ENCODE measurements around the gene ANKRD63. TPM values are rescaled to one million over a fixed set of nuclear protein-coding genes. Genes with fewer than 3 reads are reported as not detected.
A peak's percentile ranks its signal among the peaks of the same experiment; 100 is the strongest.

The ANKRD63 gene
- total RNA-seq, 1 donor from 2014 or later: not detected

- H3K9ac ChIP-seq (ENCODE audit: low read depth in 1 of 3, low read length in 3 of 3): peak overlapping the region; percentile 60 to 82 (median 65)
- peaks cover 0 to 11% (median 7%) of the 10 kb centered on the region in 3 donors for H3K27me3 ChIP-seq (ENCODE audit: control insufficient read depth in 3 of 3, insufficient read depth in 3 of 3, low read length in 3 of 3)
Observed at GRCh38 chr15:40253167-40253790, 29.6 kb downstream of the ANKRD63 start.

GRCh38 chr15:40252438-40253166 lies 30.3 kb downstream of the ANKRD63 start:
- peak overlapping the region; percentile 71 to 80 (median 75) for H3K4me3 ChIP-seq (ENCODE audit: low read length in 3 of 3)
- no peak overlapping the region for H3K27ac ChIP-seq (ENCODE audit: low read depth, low read length)
- H3K36me3 ChIP-seq (ENCODE audit: control insufficient read depth in 3 of 3, insufficient read depth in 3 of 3, low read length in 3 of 3): peaks cover 0 to 2% (median 0%) of the 10 kb centered on the region in 3 donors
- peaks cover 18 to 36% (median 24%) of the 10 kb centered on the region in 3 donors for H3K4me1 ChIP-seq (ENCODE audit: control insufficient read depth in 3 of 3, insufficient read depth in 3 of 3, low read length in 3 of 3)
- H3K27me3 ChIP-seq (ENCODE audit: control insufficient read depth in 3 of 3, insufficient read depth in 3 of 3, low read length in 3 of 3): peaks cover 0 to 11% (median 7%) of the 10 kb centered on the region in 3 donors
- peak overlapping the region; percentile 60 to 82 (median 65) for H3K9ac ChIP-seq (ENCODE audit: low read depth in 1 of 3, low read length in 3 of 3)
- H3K9me3 ChIP-seq (ENCODE audit: control insufficient read depth in 3 of 3, low read length in 3 of 3): no peaks in the 10 kb centered on the region

More at GRCh38 chr15:40253167-40253790, 29.6 kb downstream of the ANKRD63 start:
- Histone ChIP-seq H3K9me3 (ENCODE audit: control insufficient read depth in 3 of 3, low read length in 3 of 3) (no peaks in the 10 kb centered on the region), H3K4me1 (ENCODE audit: control insufficient read depth in 3 of 3, insufficient read depth in 3 of 3, low read length in 3 of 3) (peaks cover 18 to 36% (median 24%) of the 10 kb centered on the region in 3 donors), H3K36me3 (ENCODE audit: control insufficient read depth in 3 of 3, insufficient read depth in 3 of 3, low read length in 3 of 3) (peaks cover 0 to 2% (median 0%) of the 10 kb centered on the region in 3 donors), H3K27ac (ENCODE audit: low read depth, low read length) (no peak overlapping the region), H3K4me3 (ENCODE audit: low read length in 3 of 3) (peak overlapping the region; percentile 71 to 80 (median 75))

GRCh38 chr15:40252141-40252437 lies 30.8 kb downstream of the ANKRD63 start:
- no peak overlapping the region for H3K27ac ChIP-seq (ENCODE audit: low read depth, low read length)
- peak overlapping the region in 1 of 3 donors; percentile 82 for H3K9ac ChIP-seq (ENCODE audit: low read depth in 1 of 3, low read length in 3 of 3)
- peaks cover 18 to 36% (median 24%) of the 10 kb centered on the region in 3 donors for H3K4me1 ChIP-seq (ENCODE audit: control insufficient read depth in 3 of 3, insufficient read depth in 3 of 3, low read length in 3 of 3)
- H3K36me3 ChIP-seq (ENCODE audit: control insufficient read depth in 3 of 3, insufficient read depth in 3 of 3, low read length in 3 of 3): peaks cover 0 to under 1% (median 0%) of the 10 kb centered on the region in 3 donors
- no peaks in the 10 kb centered on the region for H3K9me3 ChIP-seq (ENCODE audit: control insufficient read depth in 3 of 3, low read length in 3 of 3)
- H3K27me3 ChIP-seq (ENCODE audit: control insufficient read depth in 3 of 3, insufficient read depth in 3 of 3, low read length in 3 of 3): peaks cover 0 to 11% (median 7%) of the 10 kb centered on the region in 3 donors
- H3K4me3 ChIP-seq (ENCODE audit: low read length in 3 of 3): no peak overlapping the region

GRCh38 chr15:40251486-40252140 lies 31.3 kb downstream of the ANKRD63 start:
- Histone ChIP-seq H3K4me1 (ENCODE audit: control insufficient read depth in 3 of 3, insufficient read depth in 3 of 3, low read length in 3 of 3) (peaks cover 18 to 36% (median 24%) of the 10 kb centered on the region in 3 donors), H3K27ac (ENCODE audit: low read depth, low read length) (no peak overlapping the region), H3K9ac (ENCODE audit: low read depth in 1 of 3, low read length in 3 of 3) (no peak overlapping the region), H3K9me3 (ENCODE audit: control insufficient read depth in 3 of 3, low read length in 3 of 3) (no peaks in the 10 kb centered on the region), H3K36me3 (ENCODE audit: control insufficient read depth in 3 of 3, insufficient read depth in 3 of 3, low read length in 3 of 3) (no peaks in the 10 kb centered on the region), H3K4me3 (ENCODE audit: low read length in 3 of 3) (no peak overlapping the region), H3K27me3 (ENCODE audit: control insufficient read depth in 3 of 3, insufficient read depth in 3 of 3, low read length in 3 of 3) (peaks cover 0 to 11% (median 7%) of the 10 kb centered on the region in 3 donors)

GRCh38 chr15:40250771-40251483 lies 31.9 kb downstream of the ANKRD63 start:
- H3K9ac ChIP-seq (ENCODE audit: low read depth in 1 of 3, low read length in 3 of 3): no peak overlapping the region
- H3K36me3 ChIP-seq (ENCODE audit: control insufficient read depth in 3 of 3, insufficient read depth in 3 of 3, low read length in 3 of 3): no peaks in the 10 kb centered on the region
- no peak overlapping the region for H3K27ac ChIP-seq (ENCODE audit: low read depth, low read length)
- H3K27me3 ChIP-seq (ENCODE audit: control insufficient read depth in 3 of 3, insufficient read depth in 3 of 3, low read length in 3 of 3): peaks cover 0 to 11% (median 7%) of the 10 kb centered on the region in 3 donors
- no peak overlapping the region for H3K4me3 ChIP-seq (ENCODE audit: low read length in 3 of 3)
- H3K4me1 ChIP-seq (ENCODE audit: control insufficient read depth in 3 of 3, insufficient read depth in 3 of 3, low read length in 3 of 3): peaks cover 18 to 36% (median 24%) of the 10 kb centered on the region in 3 donors
- no peaks in the 10 kb centered on the region for H3K9me3 ChIP-seq (ENCODE audit: control insufficient read depth in 3 of 3, low read length in 3 of 3)

- no peak overlapping the region for H3K9ac ChIP-seq (ENCODE audit: low read depth in 1 of 3, low read length in 3 of 3)
- H3K27me3 ChIP-seq (ENCODE audit: control insufficient read depth in 3 of 3, insufficient read depth in 3 of 3, low read length in 3 of 3): peaks cover 0 to 11% (median 7%) of the 10 kb centered on the region in 3 donors
- no peak overlapping the region for H3K4me3 ChIP-seq (ENCODE audit: low read length in 3 of 3)
- no peak overlapping the region for H3K27ac ChIP-seq (ENCODE audit: low read depth, low read length)
- H3K36me3 ChIP-seq (ENCODE audit: control insufficient read depth in 3 of 3, insufficient read depth in 3 of 3, low read length in 3 of 3): no peaks in the 10 kb centered on the region
- H3K9me3 ChIP-seq (ENCODE audit: control insufficient read depth in 3 of 3, low read length in 3 of 3): no peaks in the 10 kb centered on the region
- peaks cover 18 to 36% (median 24%) of the 10 kb centered on the region in 3 donors for H3K4me1 ChIP-seq (ENCODE audit: control insufficient read depth in 3 of 3, insufficient read depth in 3 of 3, low read length in 3 of 3)
Observed at GRCh38 chr15:40250304-40250656, 32.6 kb downstream of the ANKRD63 start.

GRCh38 chr15:40249477-40250303 lies 33.2 kb downstream of the ANKRD63 start:
- Histone ChIP-seq H3K9ac (ENCODE audit: low read depth in 1 of 3, low read length in 3 of 3) (peak overlapping the region in 2 of 3 donors; percentile 6 to 10), H3K9me3 (ENCODE audit: control insufficient read depth in 3 of 3, low read length in 3 of 3) (no peaks in the 10 kb centered on the region), H3K27me3 (ENCODE audit: control insufficient read depth in 3 of 3, insufficient read depth in 3 of 3, low read length in 3 of 3) (peaks cover 0 to 11% (median 4%) of the 10 kb centered on the region in 3 donors), H3K27ac (ENCODE audit: low read depth, low read length) (no peak overlapping the region), H3K4me1 (ENCODE audit: control insufficient read depth in 3 of 3, insufficient read depth in 3 of 3, low read length in 3 of 3) (peaks cover 13 to 32% (median 22%) of the 10 kb centered on the region in 3 donors), H3K36me3 (ENCODE audit: control insufficient read depth in 3 of 3, insufficient read depth in 3 of 3, low read length in 3 of 3) (no peaks in the 10 kb centered on the region), H3K4me3 (ENCODE audit: low read length in 3 of 3) (no peak overlapping the region)

- H3K9ac ChIP-seq (ENCODE audit: low read depth in 1 of 3, low read length in 3 of 3): no peak overlapping the region
- no peak overlapping the region for H3K27ac ChIP-seq (ENCODE audit: low read depth, low read length)
- no peak overlapping the region for H3K4me3 ChIP-seq (ENCODE audit: low read length in 3 of 3)
- H3K4me1 ChIP-seq (ENCODE audit: control insufficient read depth in 3 of 3, insufficient read depth in 3 of 3, low read length in 3 of 3): peaks cover 8 to 25% (median 17%) of the 10 kb centered on the region in 3 donors
- no peaks in the 10 kb centered on the region for H3K9me3 ChIP-seq (ENCODE audit: control insufficient read depth in 3 of 3, low read length in 3 of 3)
- H3K27me3 ChIP-seq (ENCODE audit: control insufficient read depth in 3 of 3, insufficient read depth in 3 of 3, low read length in 3 of 3): peaks cover 0 to 4% (median 3%) of the 10 kb centered on the region in 3 donors
- H3K36me3 ChIP-seq (ENCODE audit: control insufficient read depth in 3 of 3, insufficient read depth in 3 of 3, low read length in 3 of 3): no peaks in the 10 kb centered on the region
Observed at GRCh38 chr15:40248006-40248783, 34.7 kb downstream of the ANKRD63 start.
